K562 (cell line): ENCODE data around the gene HDHD3. TPM values are rescaled to one million over a fixed set of nuclear protein-coding genes. Genes with fewer than 3 reads are reported as not detected.

Source experiments
- ATAC-seq: fragments of 200-7000 bp; cut with Tn5 transposase; 3 replicates; pipeline ENCODE4 v1.9.1; 2020; ENCODE audit warnings: moderate library complexity
- BruUV-seq: library from RNA; stranded (reverse); fragments of 400-500 nt; replicated peaks from 2 replicates; lab custom pipeline; 2021; lab: Mats Ljungman, UMichigan
- CTCF ChIA-PET: fragments of 300-600 bp; formaldehyde crosslinking; extraction: SDS; loops from one replicate; lab custom pipeline; 2021; ENCODE audit warnings: low intra/inter-chr PET ratio; lab: Yijun Ruan, JAX
- POLR2A ChIA-PET: fragments of 300-600, 350-650 bp; sonication (Branson Sonifier 250); formaldehyde crosslinking; extraction: SDS; loops from one replicate; lab custom pipeline; 2021; ENCODE audit warnings: antibody characterized with exemption, inconsistent platforms; lab: Yijun Ruan, JAX
- DNase-seq, 4 experiments: peaks; one replicate each; pipeline versions ENCODE4 v3.0.0 to v3.0.0-alpha.2; 2011 to 2018; ENCODE audit warnings: low spot score in 3 of 4, mixed read lengths in 3 of 4; ENCODE audit errors: extremely low read depth in 1 of 4
- FAIRE-seq: peaks from 2 replicates; lab custom pipeline; 2011; peaks lifted over from hg19 to GRCh38; lab: Jason Lieb, UNC
- H2AFZ ChIP-seq: 2 replicates; pipeline ENCODE4 v1.6.0; 2011; ENCODE audit warnings: low read depth, low read length, control low read depth, inconsistent platforms
- H3K27ac ChIP-seq: fragments of 200-600 bp; 3 replicates; pipeline ENCODE4 v1.8.0; 2011; ENCODE audit warnings: low read depth, mild to moderate bottlenecking, control low read depth, inconsistent platforms, low read length, moderate library complexity, mixed read lengths; ENCODE audit errors: extremely low read depth
- H3K27me3 ChIP-seq, 2 experiments: fragments of 300-600 bp in 1 of 2; 2 replicates in 1 of 2; 3 replicates in 1 of 2; pipeline versions ENCODE4 v1.6.0 to v1.8.0; 2011; ENCODE audit warnings: inconsistent platforms in 2 of 2, low read length in 2 of 2, mild to moderate bottlenecking in 1 of 2, mixed read lengths in 1 of 2, moderate library complexity in 1 of 2; ENCODE audit not compliant: control insufficient read depth in 2 of 2, insufficient read depth in 2 of 2
- H3K36me3 ChIP-seq: fragments of 300-600 bp; 3 replicates; pipeline ENCODE4 v1.8.0; 2011; ENCODE audit warnings: mild to moderate bottlenecking, low read length, inconsistent platforms; ENCODE audit not compliant: control insufficient read depth, insufficient read depth
- H3K4me1 ChIP-seq, 2 experiments: fragments of 200-600 bp in 1 of 2; replicated peaks in 1 of 2; 2 replicates in 1 of 2; 3 replicates in 1 of 2; pipeline versions ENCODE4 v1.5.1 to v1.8.0; 2011; ENCODE audit warnings: inconsistent platforms in 2 of 2, low read length in 2 of 2, mild to moderate bottlenecking in 1 of 2, mixed read lengths in 1 of 2, moderate library complexity in 1 of 2; ENCODE audit not compliant: control insufficient read depth in 2 of 2, insufficient read depth in 2 of 2
- H3K4me2 ChIP-seq: 2 replicates; pipeline ENCODE4 v1.6.1; 2011; ENCODE audit warnings: low read length, control low read depth, inconsistent platforms, mixed read lengths; ENCODE audit not compliant: insufficient read depth
- H3K4me3 ChIP-seq: fragments of 200-600 bp; sonication (generic), shearing (Covaris generic); 2 replicates; pipeline ENCODE4 v1.5.1; 2016; ENCODE audit warnings: control low read depth, inconsistent platforms
- H3K79me2 ChIP-seq: fragments of 200-600 bp; 3 replicates; pipeline ENCODE4 v1.8.0; 2011; ENCODE audit warnings: low read length, inconsistent platforms; ENCODE audit not compliant: control insufficient read depth, insufficient read depth
- H3K9ac ChIP-seq, 2 experiments: 2 replicates each; pipeline versions ENCODE4 v1.6.0 to v1.6.1; 2011; ENCODE audit warnings: low read depth in 2 of 2, low read length in 2 of 2, control low read depth in 1 of 2, inconsistent platforms in 1 of 2, mild to moderate bottlenecking in 1 of 2, mixed read lengths in 1 of 2; ENCODE audit not compliant: insufficient read depth in 1 of 2
- H3K9me1 ChIP-seq: one replicate; pipeline ENCODE4 v1.6.0; 2011; ENCODE audit warnings: inconsistent platforms, mild to moderate bottlenecking, low read length, moderate library complexity; ENCODE audit not compliant: control insufficient read depth, insufficient read depth
- H3K9me3 ChIP-seq: replicated peaks from 2 replicates; pipeline ENCODE4 v1.5.1; 2011; ENCODE audit warnings: low read depth, low read length, inconsistent platforms; ENCODE audit not compliant: control insufficient read depth, insufficient read depth
- H4K20me1 ChIP-seq: replicated peaks from 2 replicates; pipeline ENCODE4 v1.6.1; 2011; ENCODE audit warnings: low read length, inconsistent platforms, mixed read lengths; ENCODE audit not compliant: control insufficient read depth, insufficient read depth
- HNRNPLL ChIP-seq: fragments of 200-400 bp; formaldehyde crosslinking; IDR thresholded peaks from 2 replicates; pipeline ENCODE4 v1.6.1; 2017; ENCODE audit warnings: low read length, low read depth, mild to moderate bottlenecking; ENCODE audit not compliant: poor library complexity, severe bottlenecking
- MYNN ChIP-seq, 2 experiments: sonication (generic); formaldehyde crosslinking in 1 of 2; IDR thresholded peaks; 2 replicates each; pipeline versions ENCODE4 v1.5.0 to v1.6.1; 2016 to 2020; ENCODE audit warnings: antibody characterized with exemption in 1 of 2, missing genetic modification reagents in 1 of 2
- ZBTB17 ChIP-seq: fragments of 450-650 bp; formaldehyde crosslinking; IDR thresholded peaks from 2 replicates; pipeline ENCODE4 v1.4.0; 2020; ENCODE audit warnings: mild to moderate bottlenecking
- WGBS: fragments of 100-300 bp; shearing (Covaris generic); methylation state at CpG from one replicate; pipeline ENCODE4 v1.1.6; 2016; ENCODE audit warnings: low coverage, mixed read lengths; ENCODE audit not compliant: insufficient coverage; ENCODE audit errors: missing lambda C conversion rate; 5-methylcytosine and 5-hydroxymethylcytosine counted together
- in situ Hi-C: fragments of 300-500 bp; cut with MboI; formaldehyde crosslinking; loops from 4 replicates; pipeline ENCODE4 v1.15.0; 2018; ENCODE audit warnings: inconsistent platforms, mixed read lengths
- intact Hi-C: fragments of 100-400 bp; cut with micrococcal nuclease; formaldehyde crosslinking; loops from 2 replicates; pipeline ENCODE4 v1.14.2; 2022
- polyA plus RNA-seq, 8 experiments: library from polyadenylated mRNA; depleted of rRNA in 4 of 8; stranded (reverse) in 5 of 8; unstranded in 3 of 8; fragments of >200 nt; fragmentation: Nextera tagmentation in 2 of 8; fragmentation: Illumina TruSeq in 1 of 8; extraction: Ambion mirVana in 2 of 8; extraction: Trizol in 1 of 8; gene quantifications; 2 replicates each; pipeline versions ENCODE4 v1.2.1 to v1.2.3, GENCODE V29; 2011 to 2014; ENCODE audit warnings: inconsistent platforms in 1 of 8, missing spikeins in 1 of 8
- total RNA-seq, 7 experiments: library from RNA; depleted of rRNA in 6 of 7; stranded (reverse); fragments of >200 nt in 6 of 7; fragmentation: Illumina TruSeq in 2 of 7; extraction: Trizol in 2 of 7; gene quantifications; 2 replicates each; pipeline versions ENCODE4 v1.2.1 to v1.2.3, GENCODE V29; 2011 to 2021; ENCODE audit warnings: low replicate concordance in 1 of 7
- TF ChIP-seq, protein P1 (sequence below), 2 experiments: fragments of 450-650 bp; IDR thresholded peaks; 2 replicates each; pipeline ENCODE4 v1.6.1; 2016

The HDHD3 gene
- total and polyA plus RNA-seq, 9 of the 15 experiments (the other 6 are each of a cell fraction or from before 2014, with no cell fraction given): 1.1 to 19.1 (median 10.9) TPM

GRCh38 chr9:113360242-113360842, 16.4 kb downstream of the HDHD3 start:
- no peak for ATAC-seq
- H4K20me1 ChIP-seq: 0 out of 2 replicates have a peak, but pooled peaks cover 3% of the 10 kb centered on the region
- BruUV-seq: no TSS peak
- 0 out of 5 replicates have a peak, but pooled peaks cover 0 to 9% of the 10 kb centered on the region in 2 experiments for H3K27me3 ChIP-seq
- WGBS: 76% methylated on average over 14 of the region's 15 CpGs
- no peaks in the 10 kb centered on the region for H3K79me2 ChIP-seq
- H3K9me3 ChIP-seq: no peaks in the 10 kb centered on the region
- intact Hi-C loops (no loop called here), in situ Hi-C loops (no loop called here)
- TF ChIP-seq ZBTB17 (CRISPR knock-in tag) (peak; percentile 65; the same call in 1 of the 2 replicates), HNRNPLL (no peak), MYNN (IDR thresholded peaks at IDR 0.05) (peak; percentile 87; the same call in 1 of the 2 replicates), MYNN (CRISPR knock-in tag; IDR thresholded peaks at IDR 0.05) (peak; percentile 49; the same call in 1 of the 2 replicates)
- TF ChIP-seq, protein P1, sequence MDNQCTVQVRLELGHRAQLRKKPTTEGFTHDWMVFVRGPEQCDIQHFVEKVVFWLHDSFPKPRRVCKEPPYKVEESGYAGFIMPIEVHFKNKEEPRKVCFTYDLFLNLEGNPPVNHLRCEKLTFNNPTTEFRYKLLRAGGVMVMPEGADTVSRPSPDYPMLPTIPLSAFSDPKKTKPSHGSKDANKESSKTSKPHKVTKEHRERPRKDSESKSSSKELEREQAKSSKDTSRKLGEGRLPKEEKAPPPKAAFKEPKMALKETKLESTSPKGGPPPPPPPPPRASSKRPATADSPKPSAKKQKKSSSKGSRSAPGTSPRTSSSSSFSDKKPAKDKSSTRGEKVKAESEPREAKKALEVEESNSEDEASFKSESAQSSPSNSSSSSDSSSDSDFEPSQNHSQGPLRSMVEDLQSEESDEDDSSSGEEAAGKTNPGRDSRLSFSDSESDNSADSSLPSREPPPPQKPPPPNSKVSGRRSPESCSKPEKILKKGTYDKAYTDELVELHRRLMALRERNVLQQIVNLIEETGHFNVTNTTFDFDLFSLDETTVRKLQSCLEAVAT (IDR thresholded peaks at IDR 0.05): peak in 1 of 2 experiments; percentile 52; a peak in 1 of 4 replicates
- DNase-seq: no peak
- no peak overlapping the region for H3K4me2 ChIP-seq
- FAIRE-seq: no peak
- H2AFZ ChIP-seq: no peak overlapping the region
- H3K9ac ChIP-seq: no peak overlapping the region
- H3K4me3 ChIP-seq: no peak overlapping the region
- H3K9me1 ChIP-seq: no peaks in the 10 kb centered on the region
- no peaks in the 10 kb centered on the region for H3K36me3 ChIP-seq
- peaks cover 19 to 20% of the 10 kb centered on the region in 2 experiments for H3K4me1 ChIP-seq
- ChIA-PET POLR2A (interaction anchor here (1.0 to 2.2 kb wide), 2 partner anchors 8 to 50 kb away, joined by 3 to 22 read pairs; partner anchors contain the start of genes C9orf43 and POLE3), CTCF (no interaction called here)
- H3K27ac ChIP-seq: no peak overlapping the region
